IPS DF 6.9 (cell line): ENCODE data around the gene TMEM238L.
A peak's percentile ranks its signal among the peaks of the same experiment; 100 is the strongest.
"Not testable (repeated sequence)": the region's sequence is repeated elsewhere in the genome, so short reads cannot be mapped to it uniquely, and the experiment has no call there.

Experiments
- DNase-seq: peaks from one replicate; pipeline ENCODE4 v3.0.0-alpha.2; 2013; ENCODE audit warnings: low read depth, low spot score
- H3K27ac ChIP-seq: one replicate; pipeline ENCODE4 v1.5.1; 2013; ENCODE audit warnings: low read length, control low read depth
- H3K27me3 ChIP-seq: 2 replicates; pipeline ENCODE4 v1.6.1; 2013; ENCODE audit warnings: mild to moderate bottlenecking, low read length; ENCODE audit not compliant: control insufficient read depth, insufficient read depth
- H3K36me3 ChIP-seq: 2 replicates; pipeline ENCODE4 v1.6.1; 2013; ENCODE audit warnings: low read length; ENCODE audit not compliant: control insufficient read depth, insufficient read depth
- H3K4me1 ChIP-seq: 2 replicates; pipeline ENCODE4 v1.6.1; 2013; ENCODE audit warnings: low read length; ENCODE audit not compliant: control insufficient read depth, insufficient read depth
- H3K4me3 ChIP-seq: 2 replicates; pipeline ENCODE4 v1.5.1; 2013; ENCODE audit warnings: mild to moderate bottlenecking, low read length
- H3K9me3 ChIP-seq: 2 replicates; pipeline ENCODE4 v1.6.1; 2013; ENCODE audit warnings: low read length, inconsistent platforms; ENCODE audit not compliant: control insufficient read depth, insufficient read depth
- WGBS: extraction: QIAGEN DNeasy Blood & Tissue Kit; methylation state at CpG from one replicate; pipeline ENCODE4 v1.1.7; 2013; ENCODE audit warnings: mixed read lengths, missing lambda C conversion rate; ENCODE audit not compliant: insufficient read length, insufficient coverage; 5-methylcytosine and 5-hydroxymethylcytosine counted together

TMEM238L gene

GRCh38 chr17:10803830-10804475, at the start of gene TMEM238L:
TMEM238L (minus strand) TSS chr17:10804099; CDS start chr17:10803963, 136 bp downstream.
- Histone ChIP-seq H3K27ac (no peak within 1 kb of the TSS), H3K4me1 (0 out of 2 replicates have a peak, but pooled peaks cover 2% of the 10 kb centered on the region), H3K36me3 (no peaks in the 10 kb centered on the region), H3K4me3 (no peak within 1 kb of the TSS), H3K9me3 (no peaks in the 10 kb centered on the region), H3K27me3 (no peaks in the 10 kb centered on the region)
- no peak for DNase-seq
- WGBS = no CpG with 5 or more reads among the region's 16 CpGs

- H3K4me3 ChIP-seq, H3K27me3 ChIP-seq, DNase-seq, H3K4me1 ChIP-seq, H3K36me3 ChIP-seq, H3K9me3 ChIP-seq, H3K27ac ChIP-seq: not testable (repeated sequence)
- WGBS = no CpG with 5 or more reads among the region's 6 CpGs
Measured at GRCh38 chr17:10846636-10847035, 42.7 kb upstream of the TMEM238L start.

- no peak for DNase-seq
- H3K36me3 ChIP-seq = no peaks in the 10 kb centered on the region
- H3K27ac ChIP-seq = no peak overlapping the region
- whole genome bisulfite sequencing = no CpG with 5 or more reads among the region's 6 CpGs
- no peaks in the 10 kb centered on the region for H3K27me3 ChIP-seq
- H3K4me1 ChIP-seq = peaks cover 5% of the 10 kb centered on the region; the same call in 1 of the 2 replicates
- no peak overlapping the region for H3K4me3 ChIP-seq
- no peaks in the 10 kb centered on the region for H3K9me3 ChIP-seq
Measured at GRCh38 chr17:10845388-10845751, 41.5 kb upstream of the TMEM238L start.

GRCh38 chr17:10844621-10845387, 40.9 kb upstream of the TMEM238L start:
- Histone ChIP-seq H3K27me3 (no peaks in the 10 kb centered on the region), H3K9me3 (no peaks in the 10 kb centered on the region), H3K4me1 (peaks cover 5% of the 10 kb centered on the region; the same call in 1 of the 2 replicates), H3K4me3 (peak overlapping the region; percentile 50; the same call in 1 of the 2 replicates), H3K27ac (no peak overlapping the region), H3K36me3 (no peaks in the 10 kb centered on the region)
- DNase-seq = peak; percentile 45
- WGBS = no CpG with 5 or more reads among the region's 28 CpGs

- H3K27me3 ChIP-seq = no peaks in the 10 kb centered on the region
- no peak for DNase-seq
- no peak overlapping the region for H3K4me3 ChIP-seq
- peaks cover 5% of the 10 kb centered on the region; the same call in 1 of the 2 replicates for H3K4me1 ChIP-seq
- no peaks in the 10 kb centered on the region for H3K36me3 ChIP-seq
- no peak overlapping the region for H3K27ac ChIP-seq
- no peaks in the 10 kb centered on the region for H3K9me3 ChIP-seq
- WGBS = no CpG with 5 or more reads among the region's 7 CpGs
Measured at GRCh38 chr17:10843811-10844210, 39.9 kb upstream of the TMEM238L start.

- DNase-seq = no peak
- Histone ChIP-seq H3K9me3 (no peaks in the 10 kb centered on the region), H3K4me3 (no peak overlapping the region), H3K27ac (no peak overlapping the region), H3K4me1 (peaks cover 5% of the 10 kb centered on the region; the same call in 1 of the 2 replicates), H3K27me3 (no peaks in the 10 kb centered on the region), H3K36me3 (no peaks in the 10 kb centered on the region)
- WGBS = no CpG with 5 or more reads among the region's 4 CpGs
Measured at GRCh38 chr17:10842658-10843057, 38.8 kb upstream of the TMEM238L start.

GRCh38 chr17:10838682-10839081, 34.8 kb upstream of the TMEM238L start:
- Histone ChIP-seq H3K9me3 (no peaks in the 10 kb centered on the region), H3K4me1 (peaks cover 4% of the 10 kb centered on the region; the same call in 1 of the 2 replicates)
- no CpG with 5 or more reads among the region's 5 CpGs for WGBS

GRCh38 chr17:10837921-10838320, 34.0 kb upstream of the TMEM238L start, which contains the start of gene PIRT:
PIRT (minus strand) TSS chr17:10838087; CDS start chr17:10825645, 12,442 bp downstream.
- peaks cover 2% of the 10 kb centered on the region; the same call in 1 of the 2 replicates for H3K4me1 ChIP-seq
- no peak for DNase-seq

More at GRCh38 chr17:10838682-10839081, 34.8 kb upstream of the TMEM238L start:
- DNase-seq = no peak
- H3K27me3 ChIP-seq = no peaks in the 10 kb centered on the region
- no peak overlapping the region for H3K27ac ChIP-seq
- no peak overlapping the region for H3K4me3 ChIP-seq
- H3K36me3 ChIP-seq = no peaks in the 10 kb centered on the region

GRCh38 chr17:10836966-10837590, 33.2 kb upstream of the TMEM238L start:
- Histone ChIP-seq H3K9me3 (no peaks in the 10 kb centered on the region), H3K27ac (no peak overlapping the region), H3K4me3 (no peak overlapping the region), H3K27me3 (no peaks in the 10 kb centered on the region), H3K4me1 (no peaks in the 10 kb centered on the region), H3K36me3 (no peaks in the 10 kb centered on the region)
- no CpG with 5 or more reads among the region's 15 CpGs for WGBS
- DNase-seq = no peak

More at GRCh38 chr17:10837921-10838320, 34.0 kb upstream of the TMEM238L start, which contains the start of gene PIRT:
- Histone ChIP-seq H3K36me3 (no peaks in the 10 kb centered on the region), H3K27me3 (no peaks in the 10 kb centered on the region), H3K4me3 (no peak within 1 kb of the TSS), H3K27ac (no peak within 1 kb of the TSS), H3K9me3 (no peaks in the 10 kb centered on the region)
- no CpG with 5 or more reads among the region's 8 CpGs for WGBS

GRCh38 chr17:10836145-10836544, 32.2 kb upstream of the TMEM238L start:
- no peaks in the 10 kb centered on the region for H3K36me3 ChIP-seq
- H3K4me1 ChIP-seq = no peaks in the 10 kb centered on the region
- DNase-seq = no peak
- WGBS = no CpG with 5 or more reads among the region's 7 CpGs
- H3K9me3 ChIP-seq = no peaks in the 10 kb centered on the region
- no peaks in the 10 kb centered on the region for H3K27me3 ChIP-seq
- no peak overlapping the region for H3K27ac ChIP-seq
- H3K4me3 ChIP-seq = no peak overlapping the region
